Activated naive CD4-positive, alpha-beta T cell treated with anti-CD3 and anti-CD28 coated beads, Interleukin-2, amount 50 U/mL, for 72 hours (primary cell): ENCODE data around the gene FAM151A. TPM values are rescaled to one million over a fixed set of nuclear protein-coding genes. Genes with fewer than 3 reads are reported as not detected.

Experiments
- ATAC-seq, 2 donors: fragments of 150-1000 bp; cut with Tn5 transposase; 2 replicates each; pipeline ENCODE4 v1.10.0; 2021; ENCODE audit warnings: mild to moderate bottlenecking in 2 of 2, moderate library complexity in 2 of 2
- DNase-seq, 2 donors: peaks; one replicate each; pipeline ENCODE4 v3.0.0; 2021 to 2022; ENCODE audit warnings: low spot score in 2 of 2
- H3K27ac Mint-ChIP-seq, 2 donors: one replicate each; pipeline ENCODE4 v1.8.0; 2022; ENCODE audit warnings: mild to moderate bottlenecking in 2 of 2, mixed read lengths in 2 of 2
- H3K36me3 Mint-ChIP-seq, 2 donors: one replicate each; pipeline ENCODE4 v1.8.0; 2022; ENCODE audit warnings: mixed read lengths in 2 of 2
- H3K9me3 Mint-ChIP-seq, 2 donors: one replicate each; pipeline ENCODE4 v1.8.0; 2022; ENCODE audit warnings: mixed read lengths in 2 of 2
- total RNA-seq, 2 donors: library from RNA; stranded (reverse); gene quantifications; one replicate each; pipeline ENCODE4 v1.2.3, GENCODE V29; 2022

The FAM151A gene
- total RNA-seq, 2 donors from 2014 or later, result not detected

DNA sequence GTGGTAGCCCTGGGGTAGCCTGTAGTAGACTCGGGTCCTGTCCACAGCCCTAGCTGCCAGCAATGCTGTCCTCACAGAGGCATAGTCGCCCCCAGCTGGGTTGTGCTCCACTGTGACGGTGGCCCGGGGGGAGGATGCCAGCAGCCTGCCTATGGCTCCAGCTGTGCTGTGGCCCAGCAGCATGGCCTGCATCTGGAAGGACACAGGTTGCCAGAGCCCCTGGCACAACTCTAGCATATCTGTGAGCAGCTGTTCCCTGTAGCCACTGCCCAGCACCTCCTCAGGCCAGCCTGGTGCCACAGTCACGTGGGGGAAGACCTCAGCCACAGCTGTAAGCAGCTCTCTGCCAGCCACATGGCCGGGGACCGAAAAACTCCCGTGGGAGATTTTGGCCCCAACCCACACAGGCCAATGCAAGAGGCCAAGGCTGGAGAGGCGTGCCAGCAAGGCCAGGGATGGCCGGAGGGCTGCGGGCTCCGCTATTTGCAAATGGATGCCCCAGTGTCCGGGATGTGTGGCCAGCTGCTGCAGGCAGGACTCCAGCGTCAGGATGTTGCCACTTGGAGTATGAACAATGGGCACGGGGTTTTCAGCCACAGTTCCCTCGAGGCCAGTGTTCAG is 13.9 kb downstream of the FAM151A start:
- DNase-seq (no peak), ATAC-seq (no peak)
- no peaks in the 10 kb centered on the region for H3K9me3 Mint-ChIP-seq
- no peaks in the 10 kb centered on the region for H3K36me3 Mint-ChIP-seq
- H3K27ac Mint-ChIP-seq, result no peak overlapping the region

DNA sequence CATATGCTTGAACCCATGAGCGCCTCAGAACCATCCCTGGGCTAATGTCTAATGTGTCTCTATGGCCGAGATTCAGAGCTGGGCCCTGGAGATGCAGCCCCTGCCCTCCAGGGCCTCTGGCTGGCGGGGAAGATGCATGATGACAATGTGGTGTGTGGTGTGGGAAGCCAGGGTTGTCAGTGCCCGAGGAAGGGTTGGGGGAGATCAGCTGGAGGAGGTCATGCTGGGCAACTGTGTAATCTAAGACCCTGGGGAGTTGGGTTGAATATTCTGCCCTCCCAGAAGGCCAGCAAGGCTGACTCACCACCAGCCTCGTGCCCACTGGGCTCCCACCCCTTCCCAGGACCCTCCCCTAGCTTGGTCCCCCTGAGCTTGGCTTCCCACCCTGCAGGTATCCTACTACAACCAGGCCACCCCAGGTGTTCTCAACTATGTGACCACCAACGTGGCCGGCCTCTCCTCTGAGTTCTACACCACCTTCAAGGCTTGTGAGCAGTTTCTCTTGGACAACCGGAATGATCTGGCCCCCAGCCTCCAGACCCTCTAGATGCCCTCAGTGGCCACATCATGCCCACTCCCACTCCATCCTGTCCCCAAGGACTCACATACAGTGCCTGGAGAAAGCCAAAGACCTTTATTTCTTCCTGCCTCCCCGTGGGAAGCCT is 14.6 kb downstream of the FAM151A start:
- no peak for ATAC-seq
- no peaks in the 10 kb centered on the region for H3K9me3 Mint-ChIP-seq
- DNase-seq, result no peak
- H3K27ac Mint-ChIP-seq, result no peak overlapping the region
- no peaks in the 10 kb centered on the region for H3K36me3 Mint-ChIP-seq

DNA sequence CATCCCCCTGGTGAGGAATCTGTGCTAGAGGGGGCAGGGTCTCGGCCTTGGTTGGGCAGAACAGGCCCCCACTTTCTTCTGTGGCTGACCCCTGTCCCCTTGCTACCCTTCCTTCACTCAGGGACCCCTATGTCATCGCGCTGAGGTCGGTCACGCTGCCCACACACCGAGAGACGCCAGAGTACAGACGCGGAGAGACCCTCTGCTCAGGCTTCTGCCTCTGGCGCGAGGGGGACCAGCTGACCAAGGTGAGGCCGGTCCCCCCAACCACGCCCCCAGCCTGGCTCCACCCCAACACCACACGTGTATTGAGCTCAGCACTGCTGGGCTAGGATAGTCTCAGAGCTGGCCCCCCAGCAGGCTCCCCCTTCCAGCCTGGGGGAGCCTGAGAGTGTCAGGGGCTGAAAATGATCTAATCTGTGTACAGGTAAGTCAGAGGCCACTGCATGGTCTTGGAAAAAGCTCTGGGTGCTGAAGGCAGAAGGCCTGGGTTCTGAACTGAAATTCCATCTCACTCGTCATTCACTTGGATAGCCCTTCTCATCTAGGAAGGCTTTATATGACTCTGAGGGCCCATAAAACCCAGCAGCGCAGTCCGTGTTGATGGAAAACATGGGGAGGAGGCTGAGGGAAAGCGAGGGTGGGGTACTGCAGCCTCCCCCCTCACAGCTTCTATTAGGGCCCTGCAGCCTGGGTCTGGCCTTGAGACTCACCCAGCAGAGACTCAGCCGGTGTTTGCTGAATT is 15.3 kb downstream of the FAM151A start:
- ATAC-seq, result no peak
- H3K27ac Mint-ChIP-seq, result no peak overlapping the region

DNA sequence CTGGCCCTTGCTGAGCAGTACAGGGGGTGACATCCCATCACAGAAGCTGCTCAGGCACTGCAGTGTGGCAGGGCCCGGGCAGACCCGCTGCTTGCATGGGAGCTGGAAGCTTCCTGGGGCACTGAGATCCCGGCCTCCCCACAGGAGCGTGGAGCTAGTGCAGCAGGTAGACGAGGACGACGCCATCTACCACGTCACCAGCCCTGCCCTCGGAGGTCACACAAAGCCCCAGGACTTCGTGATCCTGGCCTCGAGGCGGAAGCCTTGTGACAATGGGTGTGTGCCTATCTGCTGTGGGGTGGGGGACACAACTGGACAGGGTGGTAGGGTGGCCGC is 16.4 kb downstream of the FAM151A start:
- no peak overlapping the region for H3K27ac Mint-ChIP-seq

More for the DNA sequence above, 15.3 kb downstream of the FAM151A start:
- H3K36me3 Mint-ChIP-seq, result no peaks in the 10 kb centered on the region
- H3K9me3 Mint-ChIP-seq, result no peaks in the 10 kb centered on the region
- DNase-seq, result no peak

DNA sequence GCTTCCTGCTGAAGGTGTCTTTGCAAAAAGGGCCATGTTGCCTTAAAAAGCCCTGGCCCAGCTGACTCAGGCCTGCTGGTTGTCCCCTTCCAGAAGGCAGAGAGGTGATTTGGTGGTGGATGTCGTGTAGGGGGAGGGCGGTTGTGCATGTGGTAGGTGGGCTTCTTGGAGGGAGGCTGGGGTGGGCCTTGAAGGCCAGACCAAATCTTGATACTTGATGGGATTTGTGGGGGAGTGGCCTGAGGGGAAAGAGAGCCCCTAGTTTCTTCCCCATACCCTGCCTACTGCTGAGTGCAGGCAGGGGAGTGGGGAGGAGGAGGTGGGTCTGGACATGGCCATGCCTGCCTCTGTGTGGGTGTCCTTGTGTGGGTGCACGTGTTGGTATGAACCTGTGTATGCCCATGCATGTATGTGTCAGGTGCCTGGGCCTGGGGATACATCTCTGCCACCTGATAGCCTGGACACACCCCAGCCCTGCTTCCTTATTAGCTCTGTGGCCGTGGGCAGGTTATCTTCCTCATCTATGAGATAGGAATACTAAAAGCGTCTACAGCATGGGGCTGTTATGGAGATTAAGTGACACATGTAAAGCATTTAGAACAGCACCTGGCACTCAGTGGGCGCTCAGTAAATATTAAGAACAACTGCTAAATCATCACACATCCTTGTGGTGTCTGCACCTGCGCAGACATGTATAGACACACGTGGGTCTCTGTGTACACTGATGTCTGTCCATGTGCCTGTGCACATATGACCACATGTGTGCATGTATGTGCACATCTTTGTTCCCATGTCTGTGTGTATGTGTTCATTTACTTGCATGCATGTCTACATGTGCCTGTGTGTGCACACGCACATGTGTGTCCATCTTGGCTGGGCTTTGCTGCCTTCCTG is 17.0 kb downstream of the FAM151A start:
- DNase-seq, result no peak
- Mint-ChIP-seq H3K27ac (no peak overlapping the region), H3K9me3 (no peaks in the 10 kb centered on the region), H3K36me3 (no peaks in the 10 kb centered on the region)
- no peak for ATAC-seq

More for the DNA sequence above, 16.4 kb downstream of the FAM151A start:
- no peak for ATAC-seq
- Mint-ChIP-seq H3K36me3 (no peaks in the 10 kb centered on the region), H3K9me3 (no peaks in the 10 kb centered on the region)
- no peak for DNase-seq

DNA sequence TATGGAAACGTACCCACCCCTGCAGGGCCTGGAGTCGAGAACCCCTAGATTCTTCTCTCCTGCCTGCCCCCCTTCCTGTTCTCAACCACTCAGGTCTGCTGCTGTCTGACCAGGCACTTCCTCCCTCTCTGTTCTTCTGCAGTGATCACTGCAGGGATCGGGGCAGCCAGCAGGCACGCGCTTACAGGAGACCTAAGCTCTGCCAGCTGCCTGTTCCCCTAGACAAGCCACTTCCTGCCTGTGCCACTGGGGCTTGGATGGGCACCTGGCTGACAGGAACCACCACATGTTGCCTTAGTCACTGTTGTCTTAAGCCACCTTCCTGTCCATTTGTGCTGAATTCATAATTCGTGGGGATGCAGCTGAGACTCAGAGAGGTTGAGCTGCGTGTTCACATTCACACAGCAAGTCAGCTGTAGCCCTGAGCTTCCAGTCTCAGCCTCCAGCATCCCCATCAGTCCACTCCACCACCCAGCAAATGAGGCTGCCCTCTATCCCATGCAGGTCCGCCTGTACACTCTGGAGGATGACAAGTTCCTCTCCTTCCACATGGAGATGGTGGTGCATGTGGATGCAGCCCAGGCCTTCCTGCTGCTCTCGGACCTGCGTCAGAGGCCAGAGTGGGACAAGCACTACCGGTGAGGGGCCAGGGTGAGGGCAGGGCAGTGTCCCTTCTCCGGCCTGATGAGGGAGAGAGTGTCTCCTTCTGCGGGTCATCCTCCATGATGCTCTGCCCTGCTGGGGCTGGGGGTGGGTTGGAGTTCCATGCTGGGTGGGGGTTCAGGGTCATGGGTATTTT is 18.6 kb downstream of the FAM151A start:
- Mint-ChIP-seq H3K36me3 (no peaks in the 10 kb centered on the region), H3K9me3 (no peaks in the 10 kb centered on the region), H3K27ac (peak overlapping the region in 1 of 2 donors; percentile 81)
- DNase-seq (peak in 1 of 2 donors; percentile 9), ATAC-seq (peak; percentile 60 to 86)

DNA sequence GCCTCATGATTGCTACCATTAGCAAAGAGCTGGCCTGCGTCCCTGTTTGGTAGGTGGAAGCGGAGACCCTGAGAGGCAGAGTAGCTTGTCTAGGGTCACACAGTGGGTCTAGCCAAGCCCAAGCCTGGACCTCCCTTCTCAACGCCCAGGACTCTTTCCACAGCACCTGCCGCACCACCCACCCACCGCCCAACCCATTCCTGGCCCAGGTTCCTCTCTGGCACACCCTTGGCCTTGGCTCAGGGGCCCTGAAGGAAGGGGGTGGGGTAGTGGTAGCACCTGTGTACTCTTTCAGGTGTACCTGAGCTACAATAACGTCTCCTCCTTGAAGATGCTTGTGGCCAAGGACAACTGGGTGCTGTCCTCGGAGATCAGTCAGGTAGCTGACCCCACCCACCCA is 19.3 kb downstream of the FAM151A start:
- no peak for DNase-seq
- H3K36me3 Mint-ChIP-seq, result no peaks in the 10 kb centered on the region
- H3K9me3 Mint-ChIP-seq, result no peaks in the 10 kb centered on the region
- peak overlapping the region in 1 of 2 donors; percentile 81 for H3K27ac Mint-ChIP-seq
- ATAC-seq, result no peak

DNA sequence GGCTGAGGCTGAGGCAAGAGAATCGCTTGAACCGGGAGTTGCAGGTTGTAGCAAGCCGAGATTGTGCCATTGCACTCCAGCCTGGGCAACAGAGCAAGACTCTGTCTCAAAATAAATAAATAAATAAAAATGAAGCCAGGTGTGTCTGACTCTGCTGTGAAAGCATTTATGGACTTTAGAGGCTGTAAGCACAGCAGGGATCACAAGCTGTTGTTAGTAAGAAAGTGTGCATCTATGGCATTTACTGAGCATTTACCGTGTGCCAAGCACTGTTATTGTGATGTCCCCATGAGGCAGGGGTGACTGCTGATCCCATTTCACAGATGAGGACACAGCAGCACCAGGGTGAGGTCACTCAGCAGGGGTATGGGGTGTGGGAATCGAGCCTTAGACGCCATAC is 20.1 kb downstream of the FAM151A start:
- H3K9me3 Mint-ChIP-seq, result no peaks in the 10 kb centered on the region
- DNase-seq (no peak), ATAC-seq (no peak)
- no peaks in the 10 kb centered on the region for H3K36me3 Mint-ChIP-seq
- H3K27ac Mint-ChIP-seq, result no peak overlapping the region

DNA sequence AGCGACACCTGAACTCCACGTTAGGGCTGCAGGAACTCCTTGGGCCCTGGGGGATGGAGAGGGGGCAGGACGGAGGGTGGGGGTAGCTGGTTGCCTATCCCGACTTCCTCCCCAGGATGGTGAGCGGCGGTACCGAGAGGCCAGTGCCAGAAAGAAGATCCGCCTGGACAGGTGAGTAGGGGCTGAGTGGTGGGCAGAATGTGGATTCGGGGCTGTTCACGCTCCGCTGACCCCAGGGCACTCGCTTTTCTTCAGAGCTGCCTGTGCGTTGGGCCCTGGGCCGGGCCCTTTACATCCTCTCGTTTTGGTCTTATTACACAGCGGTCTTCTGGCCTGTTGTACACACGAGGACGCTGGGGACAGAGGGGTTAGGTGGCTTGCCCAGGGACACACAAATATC is 20.8 kb downstream of the FAM151A start:
- DNase-seq (no peak), ATAC-seq (no peak)
- Mint-ChIP-seq H3K9me3 (no peaks in the 10 kb centered on the region), H3K27ac (peak overlapping the region in 1 of 2 donors; percentile 29), H3K36me3 (no peaks in the 10 kb centered on the region)

DNA sequence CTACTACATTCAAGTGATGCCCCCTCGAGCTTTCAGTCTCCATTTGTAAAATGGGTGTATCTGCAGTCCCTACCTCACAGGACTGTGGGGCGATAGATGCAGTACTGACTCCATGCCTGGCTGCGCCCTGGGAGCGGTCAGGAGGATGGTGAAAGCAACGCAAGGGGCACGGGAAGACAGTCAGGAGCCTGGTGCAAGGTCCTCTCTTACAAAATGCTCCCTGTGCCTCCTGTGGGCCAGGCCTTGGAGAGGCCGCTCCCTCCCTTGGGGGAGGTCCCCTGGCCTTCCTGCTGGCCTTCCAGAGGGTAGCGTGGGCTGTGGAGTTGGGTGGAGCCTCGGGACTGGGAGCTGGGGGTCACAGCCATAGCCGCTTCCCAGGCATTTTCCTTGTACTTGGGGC is 21.6 kb downstream of the FAM151A start:
- Mint-ChIP-seq H3K9me3 (no peaks in the 10 kb centered on the region), H3K36me3 (no peaks in the 10 kb centered on the region), H3K27ac (no peak overlapping the region)
- ATAC-seq (no peak), DNase-seq (no peak)

DNA sequence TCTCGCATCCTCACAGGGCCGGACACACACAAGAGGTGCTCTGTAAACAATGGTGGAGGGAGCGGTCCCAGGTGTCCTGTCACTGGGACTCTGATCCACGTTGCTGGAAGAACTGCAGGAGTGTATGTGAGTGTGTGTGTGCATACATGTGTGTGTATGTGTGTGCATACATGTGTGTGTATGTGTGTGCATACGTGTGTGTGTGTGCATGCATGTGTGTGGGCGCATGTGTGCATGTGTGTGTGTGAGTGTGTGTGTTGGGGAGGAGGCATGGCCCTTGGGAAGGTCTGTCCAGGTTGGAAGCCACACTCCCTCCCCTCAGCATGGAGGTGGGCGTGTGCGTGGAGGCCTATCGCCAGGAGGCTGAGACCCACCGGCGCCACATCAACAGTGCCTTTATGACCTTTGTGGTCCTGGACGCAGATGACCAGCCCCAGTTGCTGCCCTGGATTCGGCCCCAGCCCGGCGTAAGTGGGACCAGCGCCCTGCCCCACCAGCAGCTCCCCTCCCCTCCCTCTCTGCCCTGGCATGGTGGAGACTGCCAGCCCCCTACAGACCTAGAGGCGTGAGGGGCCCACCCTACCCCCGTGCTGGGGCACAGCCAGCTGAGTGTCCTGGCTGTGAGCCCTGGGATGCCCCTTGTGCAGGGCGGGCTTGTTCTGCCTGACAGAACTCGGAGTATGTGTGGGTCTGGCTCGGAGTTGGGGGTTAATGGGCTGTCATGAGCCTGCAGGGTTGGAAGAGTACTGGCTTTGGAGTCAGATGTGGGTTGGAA is 22.2 kb downstream of the FAM151A start:
- Mint-ChIP-seq H3K27ac (no peak overlapping the region), H3K9me3 (no peaks in the 10 kb centered on the region), H3K36me3 (no peaks in the 10 kb centered on the region)
- DNase-seq, result no peak
- no peak for ATAC-seq

DNA sequence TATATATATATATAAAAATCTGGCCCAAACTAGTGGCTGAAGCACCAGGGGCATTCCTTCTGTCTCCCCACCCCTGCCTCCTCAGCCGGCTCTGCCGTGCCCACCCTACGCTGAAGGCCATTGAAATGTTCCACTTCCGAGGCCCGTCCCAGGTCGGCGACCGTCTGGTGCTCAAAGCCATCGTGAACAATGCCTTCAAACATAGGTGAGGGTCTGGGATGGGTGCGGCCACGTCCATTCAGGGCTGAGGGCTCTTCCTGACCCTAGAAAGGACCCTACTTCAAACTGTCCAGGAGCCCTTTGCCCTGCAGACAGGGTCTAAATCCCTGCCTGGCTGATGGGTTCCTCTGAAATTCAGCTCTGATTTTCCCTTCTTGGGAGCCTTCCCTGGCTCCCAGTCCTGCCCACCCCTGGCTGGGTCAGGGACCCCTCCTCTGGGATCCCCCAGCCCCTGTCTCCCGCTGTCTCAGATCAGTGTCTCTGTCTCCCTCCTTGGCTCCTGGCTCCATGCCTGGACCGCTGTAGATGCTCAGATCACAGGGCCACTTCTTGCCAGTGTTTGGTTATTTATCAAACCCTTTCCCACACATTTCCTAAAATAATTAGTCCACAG is 24.0 kb downstream of the FAM151A start:
- DNase-seq (no peak), ATAC-seq (no peak)
- H3K9me3 Mint-ChIP-seq, result no peaks in the 10 kb centered on the region
- no peaks in the 10 kb centered on the region for H3K36me3 Mint-ChIP-seq
- H3K27ac Mint-ChIP-seq, result no peak overlapping the region

DNA sequence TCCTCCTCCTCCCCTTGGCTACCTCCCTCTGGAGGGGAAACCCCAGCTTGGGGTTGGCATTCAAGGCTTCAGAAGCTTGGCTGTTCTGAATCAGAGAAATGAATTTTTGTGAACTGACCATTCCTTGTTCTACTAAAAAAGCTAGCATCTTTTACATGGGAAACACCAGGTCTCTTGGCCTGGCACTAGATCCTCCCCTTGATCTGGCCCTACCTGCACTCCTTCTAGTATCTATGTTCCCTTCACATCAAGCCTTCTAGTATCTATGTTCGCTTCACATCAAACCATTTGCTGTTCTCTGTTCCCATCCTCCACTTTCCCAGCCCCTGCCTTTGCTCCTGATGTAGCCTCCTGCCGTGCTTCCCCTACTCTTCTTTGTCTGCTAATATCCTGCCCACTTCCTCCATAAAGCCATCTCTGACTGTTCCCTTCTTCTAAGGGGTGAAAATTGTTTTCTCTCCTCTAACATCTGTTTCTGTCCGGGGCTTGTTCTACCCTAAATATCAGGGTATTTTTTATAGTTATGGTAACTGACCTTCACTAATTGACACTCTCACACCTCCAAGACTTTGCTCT is 25.8 kb downstream of the FAM151A start:
- ATAC-seq, result no peak
- H3K27ac Mint-ChIP-seq, result no peak overlapping the region

DNA sequence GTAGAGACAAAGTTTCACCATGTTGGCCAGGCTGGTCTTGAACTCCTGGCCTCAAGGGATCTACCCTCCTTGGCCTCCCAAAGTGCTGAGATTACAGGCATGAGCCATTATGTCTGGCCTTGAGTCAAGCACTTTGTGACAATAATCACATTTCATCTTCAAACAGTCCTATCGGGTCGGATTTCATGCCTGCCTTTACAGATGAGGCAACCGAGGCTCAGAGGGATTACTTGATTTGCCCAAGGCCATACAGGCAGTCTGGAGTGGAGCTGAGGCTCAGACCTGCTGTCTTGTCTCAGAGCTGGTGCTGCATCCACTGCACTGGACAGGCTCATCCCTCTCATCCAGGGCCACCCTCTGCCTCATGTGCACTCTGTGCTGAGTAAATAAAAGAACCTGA is 26.6 kb downstream of the FAM151A start:
- no peak for DNase-seq
- no peak overlapping the region for H3K27ac Mint-ChIP-seq
- ATAC-seq, result no peak

More for the DNA sequence above, 25.8 kb downstream of the FAM151A start:
- Mint-ChIP-seq H3K9me3 (no peaks in the 10 kb centered on the region), H3K36me3 (no peaks in the 10 kb centered on the region)
- DNase-seq, result no peak

DNA sequence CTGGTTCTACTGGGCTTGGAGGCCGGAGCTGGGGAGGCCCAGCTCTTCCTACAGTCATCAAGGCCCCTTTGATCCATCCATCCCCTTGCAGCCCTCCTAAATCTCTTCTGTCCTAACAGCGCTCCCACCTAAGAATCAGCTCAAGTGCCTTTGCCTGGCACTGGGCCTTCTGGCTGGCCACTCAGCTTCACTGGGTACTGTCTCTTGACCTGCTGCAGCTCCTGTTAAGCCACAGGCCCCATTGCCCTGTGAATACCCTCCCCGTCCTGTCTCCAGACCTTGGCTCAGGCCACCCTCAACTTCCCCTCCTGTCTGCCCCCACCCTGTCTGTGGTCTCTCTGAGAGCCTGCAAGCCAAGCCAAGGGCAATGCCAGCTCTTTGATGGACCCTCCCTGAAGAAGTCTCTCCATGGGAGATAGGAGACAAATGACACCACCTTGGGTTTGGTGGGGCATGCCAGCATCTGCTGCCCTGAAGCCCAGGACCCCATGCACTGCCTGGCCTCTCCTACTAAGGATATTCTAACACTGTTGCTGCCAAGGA is 27.3 kb downstream of the FAM151A start:
- Mint-ChIP-seq H3K27ac (peak overlapping the region in 1 of 2 donors; percentile 33), H3K36me3 (no peaks in the 10 kb centered on the region), H3K9me3 (no peaks in the 10 kb centered on the region)
- DNase-seq, result no peak
- no peak for ATAC-seq

More for the DNA sequence above, 26.6 kb downstream of the FAM151A start:
- no peaks in the 10 kb centered on the region for H3K36me3 Mint-ChIP-seq
- no peaks in the 10 kb centered on the region for H3K9me3 Mint-ChIP-seq
